Heart left ventricle (tissue), 16 donors: ENCODE data around the gene BICC1. TPM values are rescaled to one million over a fixed set of nuclear protein-coding genes. Genes with fewer than 3 reads are reported as not detected.
A peak's percentile ranks its signal among the peaks of the same experiment; 100 is the strongest.

ENCODE experiments used
- ATAC-seq, 4 donors: fragments of 200-7000 bp; cut with Tn5 transposase; one replicate each; pipeline ENCODE4 v1.9.1; 2020 to 2022; ENCODE audit warnings: moderate library complexity in 4 of 4, mild to moderate bottlenecking in 3 of 4, moderate number of reproducible peaks in 1 of 4
- DNase-seq, 5 donors: peaks; one replicate each; pipeline ENCODE4 v3.0.0-alpha.2; 2020
- H3K27ac ChIP-seq, 12 donors: fragments of 200-600 bp; sonication (generic) in 4 of 12; one replicate each; pipeline versions ENCODE4 v1.5.0 to v1.8.0; 2016 to 2022; ENCODE audit warnings: mild to moderate bottlenecking in 2 of 12
- H3K27me3 ChIP-seq, 9 donors: fragments of 200-600 bp; sonication (generic) in 2 of 9; one replicate each; pipeline versions ENCODE4 v1.5.1 to v1.8.0; 2016 to 2022; ENCODE audit warnings: mild to moderate bottlenecking in 3 of 9
- H3K36me3 ChIP-seq, 9 donors: fragments of 200-600 bp; sonication (generic) in 2 of 9; one replicate each; pipeline versions ENCODE4 v1.5.0 to v1.8.0; 2018 to 2022; ENCODE audit warnings: mild to moderate bottlenecking in 2 of 9
- H3K4me1 ChIP-seq, 12 donors: fragments of 200-600 bp; sonication (generic) in 4 of 12; one replicate each; pipeline versions ENCODE4 v1.5.0 to v1.8.0; 2016 to 2022; ENCODE audit warnings: mild to moderate bottlenecking in 3 of 12
- H3K4me3 ChIP-seq, 12 donors: fragments of 200-600 bp; sonication (generic) in 4 of 12; one replicate each; pipeline versions ENCODE4 v1.5.0 to v1.8.0; 2017 to 2022; ENCODE audit warnings: mild to moderate bottlenecking in 9 of 12, moderate library complexity in 4 of 12
- H3K9me3 ChIP-seq, 12 donors: fragments of 200-600 bp; sonication (generic) in 4 of 12; one replicate each; pipeline versions ENCODE4 v1.5.0 to v1.8.0; 2016 to 2022; ENCODE audit warnings: mild to moderate bottlenecking in 1 of 12
- POLR2A ChIP-seq, 2 donors: fragments of 450-650 bp; IDR thresholded peaks; one replicate each; pipeline ENCODE4 v1.6.1; 2017; ENCODE audit warnings: antibody characterized with exemption in 2 of 2, mild to moderate bottlenecking in 2 of 2, moderate library complexity in 2 of 2
- WGBS, 4 donors: extraction: QIAGEN DNeasy Blood & Tissue Kit in 2 of 4; methylation state at CpG; one replicate each; pipeline versions ENCODE4 v1.1.5 to v1.1.7; 2013 to 2018; 5-methylcytosine and 5-hydroxymethylcytosine counted together
- intact Hi-C, 10 donors: fragments of 100-400 bp; cut with DNase I; formaldehyde crosslinking; loops; one replicate each; pipeline versions ENCODE4 v1.11.1 to v1.14.2; 2022
- polyA plus RNA-seq, 2 donors: library from polyadenylated mRNA; stranded (reverse); fragments of 200-250 nt; gene quantifications; one replicate each; pipeline ENCODE4 v1.2.3, GENCODE V29; 2013
- total RNA-seq, 9 donors: library from RNA; depleted of rRNA in 2 of 9; stranded (reverse); fragments of >200 nt in 2 of 9; fragmentation: NEBNext Ultra II Directional in 3 of 9; extraction: Animal tissue kit (Norgen Biotek cat#: 25700) in 3 of 9; gene quantifications; one replicate each; pipeline versions ENCODE4 v1.1.0 to v1.2.4, GENCODE V29; 2016 to 2023
- TF ChIP-seq, protein P1 (sequence below), 12 donors: fragments of 200-600 bp; sonication (generic) in 4 of 12; IDR thresholded peaks; one replicate each; pipeline versions ENCODE4 v1.5.0 to v1.8.0; 2018 to 2022; ENCODE audit warnings: antibody characterized with exemption in 12 of 12, mild to moderate bottlenecking in 5 of 12
- donor health status: ischemic (EF 13 %, LVEDD 7.1; RV severe dilation, severe dysfunction).
- donor health status: healthy with polysubstance abuse.
- donor health status: DM: no; HTN: yes; CAD: no.
- donor health status: DM: no; HTN: no; CAD: no.
- donor health status: ischemic (EF 25% LVEDD 6.9; RV normal size, moderate dysfunction).
- donor health status: ischemic (EF 25% LVEDD 5.7; RV mildly dilated, moderate dysfunction).
- donor health status: healthy.
- donor health status: DM: yes; HTN: yes; CAD: no.
- donor health status: ischemic (EF 35%, LVEDD 5.7; RV mildly dilated, moderate dysfunction).
- donor health status: nonischemic (EF 11% LVEDD 7.7; RV severe dilation, severe dysfunction).
- donor health status: DM: yes; HTN: yes; CAD: no.
- donor health status: PGD.
- donor health status: ischemic (EF 29% LVEDD 5.4; RV normal size, mild dysfunction).
- donor health status: nonischemic (EF 23%, LVEDD 6.1; RV moderate dilation, normal function).

Gene BICC1
- total and polyA plus RNA-seq, 11 donors, result 1.6 to 18.7 (median 4.8) TPM

DNA sequence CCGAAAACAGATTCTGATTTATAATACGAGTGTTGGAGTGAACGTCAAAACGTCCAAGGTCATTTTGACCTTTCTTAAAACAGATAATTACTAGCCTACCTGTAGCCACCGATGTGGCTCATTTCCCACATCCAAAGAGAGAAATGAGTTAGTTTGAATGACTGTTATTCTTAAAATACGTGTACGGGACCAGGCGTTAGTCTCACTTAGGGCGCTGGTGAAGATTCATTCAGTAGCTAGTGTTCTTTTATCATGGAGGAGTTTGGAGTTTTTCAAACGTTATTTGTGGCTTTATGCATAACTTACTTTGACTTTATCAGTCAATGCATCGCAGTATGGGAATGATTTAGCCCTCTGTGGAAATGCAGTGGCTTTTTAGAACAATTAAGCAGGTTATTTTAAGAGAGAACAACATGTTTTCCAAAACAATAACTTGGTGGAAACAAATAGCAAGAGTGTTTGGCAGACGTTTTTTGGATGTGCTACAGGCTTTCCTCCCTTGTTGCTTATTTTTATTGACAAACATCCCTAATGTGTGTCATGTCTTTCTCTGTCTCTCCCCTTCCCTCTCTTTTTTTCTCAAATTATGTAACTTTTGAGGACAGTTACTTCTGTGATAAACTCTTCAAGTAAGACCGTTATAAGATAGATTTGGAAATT lies 1.6 kb downstream of the BICC1 start:
- Histone ChIP-seq H3K9me3 (no peaks in the 10 kb centered on the region), H3K27me3 (peaks cover 0 to 49% (median 3%) of the 10 kb centered on the region in 9 donors), H3K4me1 (peaks cover 0 to 15% (median 0%) of the 10 kb centered on the region in 12 donors), H3K36me3 (no peaks in the 10 kb centered on the region), H3K4me3 (peak overlapping the region in 11 of 12 donors; percentile 1 to 85 (median 63)), H3K27ac (peak overlapping the region in 11 of 12 donors; percentile 9 to 88 (median 78))
- WGBS, 4 donors, result 21 to 25% (median 23%) methylated on average over 13 of the region's 13 CpGs
- DNase-seq, result no peak
- no peak for TF ChIP-seq POLR2A (IDR thresholded peaks at IDR 0.05)
- no peak for ATAC-seq
- intact Hi-C loops, result loop anchor here in 2 of 10 donors (5.0 to 10.0 kb wide), 2 partner anchors 37 to 261 kb away; no protein-coding TSS in a partner anchor

DNA sequence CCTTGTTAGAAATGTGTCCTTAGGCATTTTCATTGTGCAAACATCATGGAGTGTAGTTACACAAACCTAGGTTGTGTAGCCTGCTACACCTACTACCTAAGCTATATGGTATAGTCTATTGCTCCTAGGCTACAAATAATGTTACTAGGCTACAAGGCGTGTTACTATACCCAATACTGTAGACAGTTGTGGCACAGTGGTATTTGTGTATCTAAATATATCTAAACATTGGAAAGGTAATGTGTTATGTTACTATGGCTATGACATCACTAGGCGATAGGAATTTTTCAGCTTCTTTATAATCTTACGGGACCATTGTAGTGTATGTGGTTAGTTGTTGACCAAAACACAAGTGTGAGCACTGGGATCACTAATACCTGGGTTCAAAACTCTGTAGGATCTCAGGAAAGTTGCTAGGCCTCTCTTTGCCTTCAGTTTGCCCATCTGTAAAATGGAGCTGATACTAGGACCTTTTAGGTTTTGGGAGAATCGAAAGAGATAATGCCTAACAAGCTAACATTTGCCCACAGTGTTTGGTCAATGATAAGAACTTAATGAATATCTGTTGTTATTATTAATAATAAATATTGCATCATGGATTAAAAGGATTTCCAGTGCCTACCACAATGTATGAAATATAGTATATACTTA lies 2.7 kb downstream of the BICC1 start:
- no peaks in the 10 kb centered on the region for H3K9me3 ChIP-seq
- TF ChIP-seq POLR2A (IDR thresholded peaks at IDR 0.05), result no peak
- TF ChIP-seq, protein P1, sequence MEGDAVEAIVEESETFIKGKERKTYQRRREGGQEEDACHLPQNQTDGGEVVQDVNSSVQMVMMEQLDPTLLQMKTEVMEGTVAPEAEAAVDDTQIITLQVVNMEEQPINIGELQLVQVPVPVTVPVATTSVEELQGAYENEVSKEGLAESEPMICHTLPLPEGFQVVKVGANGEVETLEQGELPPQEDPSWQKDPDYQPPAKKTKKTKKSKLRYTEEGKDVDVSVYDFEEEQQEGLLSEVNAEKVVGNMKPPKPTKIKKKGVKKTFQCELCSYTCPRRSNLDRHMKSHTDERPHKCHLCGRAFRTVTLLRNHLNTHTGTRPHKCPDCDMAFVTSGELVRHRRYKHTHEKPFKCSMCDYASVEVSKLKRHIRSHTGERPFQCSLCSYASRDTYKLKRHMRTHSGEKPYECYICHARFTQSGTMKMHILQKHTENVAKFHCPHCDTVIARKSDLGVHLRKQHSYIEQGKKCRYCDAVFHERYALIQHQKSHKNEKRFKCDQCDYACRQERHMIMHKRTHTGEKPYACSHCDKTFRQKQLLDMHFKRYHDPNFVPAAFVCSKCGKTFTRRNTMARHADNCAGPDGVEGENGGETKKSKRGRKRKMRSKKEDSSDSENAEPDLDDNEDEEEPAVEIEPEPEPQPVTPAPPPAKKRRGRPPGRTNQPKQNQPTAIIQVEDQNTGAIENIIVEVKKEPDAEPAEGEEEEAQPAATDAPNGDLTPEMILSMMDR (IDR thresholded peaks at IDR 0.05), result no peak
- H3K27ac ChIP-seq, result peak overlapping the region in 2 of 12 donors; percentile 82 to 87
- H3K36me3 ChIP-seq, result no peaks in the 10 kb centered on the region
- DNase-seq (no peak), ATAC-seq (no peak)
- WGBS, 4 donors, result 89 to 90% (median 89%) methylated on average over 4 of the region's 4 CpGs
- H3K27me3 ChIP-seq, result peaks cover 0 to 47% (median 3%) of the 10 kb centered on the region in 9 donors
- peaks cover 0 to 15% (median 1%) of the 10 kb centered on the region in 12 donors for H3K4me1 ChIP-seq
- intact Hi-C loops, result loop anchor here in 1 of 10 donors (10.0 kb wide), 1 partner anchor 259 kb away; no protein-coding TSS in a partner anchor
- peak overlapping the region in 10 of 12 donors; percentile 1 to 85 (median 64) for H3K4me3 ChIP-seq

DNA sequence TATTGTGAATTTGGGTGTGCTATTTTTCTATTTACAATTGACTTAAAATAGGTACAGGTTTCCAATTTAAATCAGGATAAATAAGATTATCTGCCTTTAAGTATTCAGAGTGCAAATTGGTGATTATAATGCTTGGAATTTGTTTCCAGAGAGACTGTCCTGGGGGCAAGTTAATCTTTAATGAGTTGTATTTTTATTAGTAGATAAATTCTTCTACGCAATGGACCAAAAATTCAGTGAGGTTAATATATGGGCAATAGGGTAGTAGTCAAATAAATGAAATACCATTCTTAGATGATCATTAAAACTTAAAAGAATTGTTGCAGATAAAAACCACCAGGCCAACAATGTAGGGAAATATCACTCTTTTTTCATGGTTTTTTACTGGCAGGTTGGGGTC lies 3.4 kb downstream of the BICC1 start:
- Histone ChIP-seq H3K4me3 (peak overlapping the region in 6 of 12 donors; percentile 63 to 85 (median 73)), H3K4me1 (peaks cover 0 to 15% (median 1%) of the 10 kb centered on the region in 12 donors), H3K9me3 (no peaks in the 10 kb centered on the region), H3K36me3 (no peaks in the 10 kb centered on the region), H3K27me3 (peaks cover 0 to 40% (median 3%) of the 10 kb centered on the region in 9 donors), H3K27ac (no peak overlapping the region)
- 88 to 98% (median 91%) methylated on average over 1 of the region's 1 CpG for WGBS, 4 donors
- intact Hi-C loops, result loop anchor here in 1 of 10 donors (10.0 kb wide), 1 partner anchor 259 kb away; no protein-coding TSS in a partner anchor
- no peak for DNase-seq
- ATAC-seq, result no peak
- TF ChIP-seq, protein P1 (IDR thresholded peaks at IDR 0.05), result no peak
- TF ChIP-seq POLR2A (IDR thresholded peaks at IDR 0.05), result no peak

DNA sequence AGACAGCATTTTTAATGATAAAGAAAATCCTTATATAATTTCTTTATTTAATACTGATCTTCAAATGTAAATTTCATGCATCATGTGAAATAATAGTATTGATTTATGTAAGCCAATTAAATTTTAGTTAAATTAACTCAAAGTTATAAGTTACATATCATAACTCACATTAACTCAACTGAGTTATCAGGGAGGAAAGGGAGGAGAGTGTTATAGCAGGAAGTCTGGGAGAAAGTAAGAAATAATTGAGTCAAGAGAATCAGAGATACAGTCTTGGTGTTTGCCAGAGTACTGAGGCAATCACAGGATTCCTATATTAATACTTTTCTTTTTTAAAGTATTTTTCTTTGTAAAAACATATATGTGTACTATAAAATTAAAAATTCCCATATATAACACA lies 4.0 kb downstream of the BICC1 start:
- Histone ChIP-seq H3K4me3 (peak overlapping the region in 5 of 12 donors; percentile 2 to 85 (median 73)), H3K36me3 (no peaks in the 10 kb centered on the region), H3K9me3 (no peaks in the 10 kb centered on the region), H3K27ac (no peak overlapping the region), H3K4me1 (peaks cover 0 to 15% (median 1%) of the 10 kb centered on the region in 12 donors), H3K27me3 (peaks cover 0 to 35% (median 3%) of the 10 kb centered on the region in 9 donors)
- TF ChIP-seq POLR2A (IDR thresholded peaks at IDR 0.05), result no peak
- TF ChIP-seq, protein P1 (IDR thresholded peaks at IDR 0.05), result no peak
- DNase-seq (no peak), ATAC-seq (no peak)
- intact Hi-C loops, result loop anchor here in 1 of 10 donors (10.0 kb wide), 1 partner anchor 258 kb away; no protein-coding TSS in a partner anchor
